ENCODE measurements around the gene RAB35. TPM values are rescaled to one million over a fixed set of nuclear protein-coding genes. Genes with fewer than 3 reads are reported as not detected.

RAB35 gene
- total RNA-seq, 1 experiment from 2014 or later = 57.9 TPM

DNA sequence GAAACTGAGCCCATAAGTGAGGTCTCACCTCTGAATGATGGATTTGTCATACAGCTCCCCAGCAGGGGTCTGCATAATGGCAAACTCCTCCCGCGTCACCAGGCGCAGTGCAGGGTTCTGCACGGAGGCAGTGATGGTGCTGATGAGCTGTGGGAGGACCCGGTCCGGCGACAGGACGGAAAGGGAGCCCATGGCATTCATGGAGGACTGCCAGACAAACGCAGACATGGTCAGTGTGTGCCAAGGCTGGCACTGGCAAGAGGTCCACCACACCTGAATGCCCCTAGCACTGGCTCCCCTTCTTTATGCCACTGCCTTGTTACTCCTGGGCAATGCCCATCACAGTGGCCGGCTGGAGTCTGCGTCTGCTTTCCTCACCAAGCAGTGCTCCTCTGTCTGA lies 45.3 kb upstream of the RAB35 start:
- no TSS peak for BruUV-seq (replicated peaks)
- Histone ChIP-seq H3K36me3 (ENCODE audit: insufficient read depth, low read length, poor library complexity, severe bottlenecking) (peaks cover 81% of the 10 kb centered on the region), H3K4me3 (ENCODE audit: low read depth, low read length, poor library complexity, severe bottlenecking) (no peak overlapping the region), H3K9me3 (ENCODE audit: low read depth, low read length, poor library complexity, severe bottlenecking) (no peaks in the 10 kb centered on the region), H3K4me1 (ENCODE audit: insufficient read depth, low read length, poor library complexity, severe bottlenecking) (no peaks in the 10 kb centered on the region), H3K27ac (ENCODE audit: low read depth, low read length, poor library complexity, severe bottlenecking) (no peak overlapping the region), H3K27me3 (replicated peaks; ENCODE audit: insufficient read depth, low read depth, low read length, poor library complexity) (no peaks in the 10 kb centered on the region)
- CTCF ChIA-PET = no interaction called here
- POLR2A ChIA-PET (ENCODE audit: low non-redundant PET) = no interaction called here
- DNase-seq (ENCODE audit: low spot score) = no peak
- no peak for TF ChIP-seq EZH2 (IDR thresholded peaks at IDR 0.05; ENCODE audit: borderline replicate concordance, low read depth, low read length, poor library complexity, severe bottlenecking)
- TF ChIP-seq, protein P1, sequence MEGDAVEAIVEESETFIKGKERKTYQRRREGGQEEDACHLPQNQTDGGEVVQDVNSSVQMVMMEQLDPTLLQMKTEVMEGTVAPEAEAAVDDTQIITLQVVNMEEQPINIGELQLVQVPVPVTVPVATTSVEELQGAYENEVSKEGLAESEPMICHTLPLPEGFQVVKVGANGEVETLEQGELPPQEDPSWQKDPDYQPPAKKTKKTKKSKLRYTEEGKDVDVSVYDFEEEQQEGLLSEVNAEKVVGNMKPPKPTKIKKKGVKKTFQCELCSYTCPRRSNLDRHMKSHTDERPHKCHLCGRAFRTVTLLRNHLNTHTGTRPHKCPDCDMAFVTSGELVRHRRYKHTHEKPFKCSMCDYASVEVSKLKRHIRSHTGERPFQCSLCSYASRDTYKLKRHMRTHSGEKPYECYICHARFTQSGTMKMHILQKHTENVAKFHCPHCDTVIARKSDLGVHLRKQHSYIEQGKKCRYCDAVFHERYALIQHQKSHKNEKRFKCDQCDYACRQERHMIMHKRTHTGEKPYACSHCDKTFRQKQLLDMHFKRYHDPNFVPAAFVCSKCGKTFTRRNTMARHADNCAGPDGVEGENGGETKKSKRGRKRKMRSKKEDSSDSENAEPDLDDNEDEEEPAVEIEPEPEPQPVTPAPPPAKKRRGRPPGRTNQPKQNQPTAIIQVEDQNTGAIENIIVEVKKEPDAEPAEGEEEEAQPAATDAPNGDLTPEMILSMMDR (conservative IDR thresholded peaks at IDR 0.05; ENCODE audit: low read depth, low read length) = no peak
- intact Hi-C loops (cut with micrococcal nuclease; ENCODE audit: unreplicated experiment) = no loop called here

DNA sequence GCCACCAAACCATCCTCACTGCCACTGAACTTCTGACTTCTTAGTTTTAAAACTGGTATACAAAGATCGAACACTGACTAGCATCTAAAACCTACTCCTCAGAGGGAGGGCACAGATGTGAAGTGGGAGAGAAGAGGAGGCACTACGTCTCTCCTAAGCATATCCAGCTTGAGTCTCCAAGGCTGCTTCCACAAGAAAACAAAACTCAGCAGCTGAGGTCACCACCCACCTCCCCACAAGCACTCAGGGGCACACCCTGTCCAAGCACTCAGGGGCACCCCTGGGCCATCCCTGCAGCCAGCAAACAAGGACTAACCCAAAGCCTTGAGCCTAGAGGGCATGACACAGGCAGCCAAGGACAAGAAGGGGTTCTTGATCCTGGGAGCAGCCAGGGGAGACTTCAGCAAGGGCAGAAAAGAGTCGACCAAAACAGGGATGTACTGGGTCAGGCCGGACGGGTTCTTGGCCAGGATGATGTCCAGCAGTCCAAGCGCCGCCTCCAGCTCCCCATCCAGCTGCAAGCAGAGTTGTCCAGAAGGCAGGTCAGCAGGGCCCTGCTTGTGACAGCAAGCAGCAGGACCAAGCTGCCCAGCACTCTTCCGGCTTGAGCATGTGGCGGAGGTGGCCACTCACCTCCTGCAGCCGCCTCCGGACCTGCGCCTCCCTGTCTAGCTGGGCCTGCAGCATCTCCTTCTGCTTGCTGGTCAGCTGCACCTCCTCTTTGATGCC lies 43.1 kb upstream of the RAB35 start:
- no peak overlapping the region for H3K27ac ChIP-seq (ENCODE audit: low read depth, low read length, poor library complexity, severe bottlenecking)
- H3K4me3 ChIP-seq (ENCODE audit: low read depth, low read length, poor library complexity, severe bottlenecking) = no peak overlapping the region
- intact Hi-C loops (cut with micrococcal nuclease; ENCODE audit: unreplicated experiment) = no loop called here
- no peaks in the 10 kb centered on the region for H3K9me3 ChIP-seq (ENCODE audit: low read depth, low read length, poor library complexity, severe bottlenecking)
- BruUV-seq (replicated peaks) = no TSS peak
- peaks cover 95% of the 10 kb centered on the region for H3K36me3 ChIP-seq (ENCODE audit: insufficient read depth, low read length, poor library complexity, severe bottlenecking)
- no peaks in the 10 kb centered on the region for H3K27me3 ChIP-seq (replicated peaks; ENCODE audit: insufficient read depth, low read depth, low read length, poor library complexity)
- TF ChIP-seq, protein P1 (conservative IDR thresholded peaks at IDR 0.05; ENCODE audit: low read depth, low read length) = no peak
- no peak for TF ChIP-seq EZH2 (IDR thresholded peaks at IDR 0.05; ENCODE audit: borderline replicate concordance, low read depth, low read length, poor library complexity, severe bottlenecking)
- ChIA-PET POLR2A (ENCODE audit: low non-redundant PET) (no interaction called here), CTCF (no interaction called here)
- H3K4me1 ChIP-seq (ENCODE audit: insufficient read depth, low read length, poor library complexity, severe bottlenecking) = no peaks in the 10 kb centered on the region
- DNase-seq (ENCODE audit: low spot score) = no peak

DNA sequence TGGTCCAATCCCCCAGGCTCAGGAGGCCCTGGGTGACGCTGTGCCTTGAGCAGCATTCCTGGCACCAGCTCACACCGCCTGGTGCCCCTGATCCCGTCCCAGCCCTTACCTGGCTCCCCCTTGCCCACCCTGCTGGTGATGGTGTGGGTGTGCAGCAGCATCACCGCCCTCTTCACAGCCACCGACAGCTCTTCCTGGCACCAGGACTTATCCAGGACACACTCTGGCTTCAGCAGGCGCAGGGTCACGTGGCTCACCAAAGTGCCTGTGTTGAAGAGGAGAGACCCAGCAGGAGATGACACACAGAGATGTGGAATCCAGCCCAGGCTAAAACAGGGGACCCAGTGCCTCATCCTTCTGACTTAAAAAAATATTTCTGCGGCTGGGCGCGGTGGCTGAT lies 41.8 kb upstream of the RAB35 start:
- Histone ChIP-seq H3K9me3 (ENCODE audit: low read depth, low read length, poor library complexity, severe bottlenecking) (no peaks in the 10 kb centered on the region), H3K4me3 (ENCODE audit: low read depth, low read length, poor library complexity, severe bottlenecking) (no peak overlapping the region), H3K27me3 (replicated peaks; ENCODE audit: insufficient read depth, low read depth, low read length, poor library complexity) (no peaks in the 10 kb centered on the region), H3K36me3 (ENCODE audit: insufficient read depth, low read length, poor library complexity, severe bottlenecking) (peaks cover 96% of the 10 kb centered on the region), H3K27ac (ENCODE audit: low read depth, low read length, poor library complexity, severe bottlenecking) (no peak overlapping the region), H3K4me1 (ENCODE audit: insufficient read depth, low read length, poor library complexity, severe bottlenecking) (no peaks in the 10 kb centered on the region)
- ChIA-PET POLR2A (ENCODE audit: low non-redundant PET) (no interaction called here), CTCF (no interaction called here)
- intact Hi-C loops (cut with micrococcal nuclease; ENCODE audit: unreplicated experiment) = no loop called here
- BruUV-seq (replicated peaks) = no TSS peak
- DNase-seq (ENCODE audit: low spot score) = no peak
- TF ChIP-seq, protein P1 (conservative IDR thresholded peaks at IDR 0.05; ENCODE audit: low read depth, low read length) = no peak
- TF ChIP-seq EZH2 (IDR thresholded peaks at IDR 0.05; ENCODE audit: borderline replicate concordance, low read depth, low read length, poor library complexity, severe bottlenecking) = no peak

All from A673 (cell line).